H1 (cell line): ENCODE results near the gene MCHR1. TPM values are rescaled to one million over a fixed set of nuclear protein-coding genes. Genes with fewer than 3 reads are reported as not detected.

ENCODE experiments used
- CTCF ChIA-PET: fragments of 300-600 bp; sonication (Branson Sonifier 250); formaldehyde crosslinking; loops from one replicate; lab custom pipeline; 2021; ENCODE audit not compliant: partially characterized antibody; lab: Charles Lee
- POLR2A ChIA-PET: fragments of 300-600 bp; sonication (Branson Sonifier 250); formaldehyde crosslinking; loops from one replicate; lab custom pipeline; 2021; ENCODE audit warnings: inconsistent platforms; ENCODE audit not compliant: partially characterized antibody; lab: Charles Lee
- DNase-seq, 2 experiments: peaks; one replicate each; pipeline versions ENCODE4 v3.0.0 to v3.0.0-alpha.2; 2010 to 2022; ENCODE audit warnings: low spot score in 2 of 2, low read depth in 1 of 2, mixed read lengths in 1 of 2
- FAIRE-seq: peaks from 2 replicates; lab custom pipeline; 2011; peaks lifted over from hg19 to GRCh38; lab: Jason Lieb, UNC
- H2AFZ ChIP-seq: 2 replicates; pipeline ENCODE4 v1.8.1; 2012; ENCODE audit warnings: low read length, inconsistent platforms
- H2AK5ac ChIP-seq: 2 replicates; pipeline ENCODE4 v1.6.1; 2013; ENCODE audit warnings: low read depth, low read length
- H2BK120ac ChIP-seq: replicated peaks from 2 replicates; pipeline ENCODE3; 2013; ENCODE audit warnings: low read depth, low read length, inconsistent platforms
- H2BK12ac ChIP-seq: 2 replicates; pipeline ENCODE4 v1.6.1; 2013; ENCODE audit warnings: low read depth, low read length
- H2BK15ac ChIP-seq: 2 replicates; pipeline ENCODE4 v1.6.1; 2013; ENCODE audit warnings: low read length
- H2BK20ac ChIP-seq: 2 replicates; pipeline ENCODE4 v1.6.1; 2013; ENCODE audit warnings: low read length
- H2BK5ac ChIP-seq: 2 replicates; pipeline ENCODE4 v1.6.1; 2013; ENCODE audit warnings: low read depth, low read length
- H3K14ac ChIP-seq: 2 replicates; pipeline ENCODE4 v1.6.1; 2013; ENCODE audit warnings: inconsistent platforms; ENCODE audit not compliant: insufficient read length
- H3K18ac ChIP-seq: 2 replicates; pipeline ENCODE4 v1.6.1; 2013; ENCODE audit warnings: low read length; ENCODE audit errors: extremely low read depth
- H3K23ac ChIP-seq: 2 replicates; pipeline ENCODE4 v1.6.1; 2013; ENCODE audit warnings: inconsistent platforms; ENCODE audit not compliant: insufficient read length
- H3K23me2 ChIP-seq: 2 replicates; pipeline ENCODE4 v1.6.1; 2013; ENCODE audit warnings: low read depth, low read length
- H3K27ac ChIP-seq: 2 replicates; pipeline ENCODE4 v1.6.1; 2011; ENCODE audit warnings: low read depth, low read length, inconsistent platforms
- H3K27me3 ChIP-seq, 4 experiments: replicated peaks in 1 of 4; 1 replicate in 1 of 4; 2 replicates in 3 of 4; pipeline versions ENCODE4 v1.6.1 to v1.8.1; 2011 to 2013; ENCODE audit warnings: low read length in 3 of 4, mild to moderate bottlenecking in 3 of 4, inconsistent platforms in 2 of 4, mixed read lengths in 2 of 4, moderate library complexity in 1 of 4; ENCODE audit not compliant: control insufficient read depth in 3 of 4, insufficient read depth in 3 of 4; ENCODE audit errors: extremely low read depth in 1 of 4
- H3K36me3 ChIP-seq, 4 experiments: 2 replicates each; pipeline versions ENCODE4 v1.6.1 to v1.8.1; 2011 to 2013; ENCODE audit warnings: mild to moderate bottlenecking in 4 of 4, low read length in 3 of 4, moderate library complexity in 2 of 4, control low read depth in 1 of 4, inconsistent platforms in 1 of 4; ENCODE audit not compliant: insufficient read depth in 4 of 4, control insufficient read depth in 2 of 4
- H3K4ac ChIP-seq: replicated peaks from 2 replicates; pipeline ENCODE3; 2013; ENCODE audit warnings: low read length, low read depth, mixed read lengths, inconsistent platforms; ENCODE audit not compliant: insufficient read length
- H3K4me1 ChIP-seq, 4 experiments: replicated peaks in 1 of 4; 1 replicate in 1 of 4; 2 replicates in 3 of 4; pipeline versions ENCODE4 v1.6.1 to v1.8.1; 2011 to 2013; ENCODE audit warnings: low read length in 3 of 4, inconsistent platforms in 2 of 4, mixed read lengths in 1 of 4; ENCODE audit not compliant: insufficient read depth in 4 of 4, control insufficient read depth in 3 of 4
- H3K4me2 ChIP-seq, 2 experiments: 2 replicates each; pipeline versions ENCODE4 v1.6.1 to v1.8.1; 2011 to 2013; ENCODE audit warnings: low read depth in 2 of 2, low read length in 2 of 2, control low read depth in 1 of 2, inconsistent platforms in 1 of 2, mild to moderate bottlenecking in 1 of 2; ENCODE audit not compliant: insufficient read depth in 1 of 2
- H3K4me3 ChIP-seq, 4 experiments: fragments of 200-600, 300-600 bp in 1 of 4; sonication (generic), shearing (Covaris generic), sonication (Bioruptor Twin) in 1 of 4; 2 replicates each; pipeline versions ENCODE4 v1.5.1 to v1.8.1; 2011 to 2016; ENCODE audit warnings: low read length in 4 of 4, low read depth in 3 of 4, control low read depth in 2 of 4, inconsistent platforms in 2 of 4, mild to moderate bottlenecking in 2 of 4, mixed read lengths in 1 of 4, moderate library complexity in 1 of 4; ENCODE audit not compliant: insufficient read depth in 2 of 4; ENCODE audit errors: extremely low read depth in 1 of 4
- H3K56ac ChIP-seq: replicated peaks from 2 replicates; pipeline ENCODE3; 2013; ENCODE audit warnings: low read depth, mild to moderate bottlenecking, mixed read lengths, low read length, inconsistent platforms; ENCODE audit not compliant: insufficient read length
- H3K79me1 ChIP-seq: 2 replicates; pipeline ENCODE4 v1.6.1; 2013; ENCODE audit warnings: low read depth, low read length, control low read depth
- H3K79me2 ChIP-seq, 2 experiments: 2 replicates each; pipeline versions ENCODE4 v1.6.1 to v1.8.1; 2012 to 2013; ENCODE audit warnings: low read length in 2 of 2, mild to moderate bottlenecking in 2 of 2, inconsistent platforms in 1 of 2; ENCODE audit not compliant: insufficient read depth in 2 of 2, control insufficient read depth in 1 of 2
- H3K9ac ChIP-seq, 4 experiments: replicated peaks in 1 of 4; 1 replicate in 1 of 4; 2 replicates in 3 of 4; pipeline versions ENCODE4 v1.6.1 to v1.8.1; 2011 to 2013; ENCODE audit warnings: low read depth in 3 of 4, low read length in 3 of 4, control low read depth in 2 of 4, mild to moderate bottlenecking in 2 of 4, moderate library complexity in 2 of 4, inconsistent platforms in 1 of 4; ENCODE audit errors: extremely low read depth in 1 of 4
- H3K9me3 ChIP-seq, 2 experiments: 2 replicates each; pipeline versions ENCODE4 v1.6.1 to v1.8.1; 2012 to 2013; ENCODE audit warnings: mild to moderate bottlenecking in 2 of 2, moderate library complexity in 2 of 2, control low read depth in 1 of 2, inconsistent platforms in 1 of 2, low read depth in 1 of 2, low read length in 1 of 2, mixed read lengths in 1 of 2; ENCODE audit not compliant: insufficient read depth in 2 of 2
- H4K20me1 ChIP-seq, 2 experiments: replicated peaks in 1 of 2; 2 replicates each; pipeline versions ENCODE3 to v1.8.1; 2011 to 2013; ENCODE audit warnings: inconsistent platforms in 2 of 2, low read length in 2 of 2, mild to moderate bottlenecking in 1 of 2; ENCODE audit not compliant: insufficient read depth in 2 of 2, control insufficient read depth in 1 of 2
- H4K5ac ChIP-seq: 2 replicates; pipeline ENCODE4 v1.6.1; 2013; ENCODE audit warnings: low read length, low read depth, mixed read lengths, inconsistent platforms; ENCODE audit not compliant: insufficient read length
- H4K8ac ChIP-seq: 2 replicates; pipeline ENCODE4 v1.8.0; 2013; ENCODE audit warnings: mild to moderate bottlenecking, moderate library complexity, low read length, inconsistent platforms; ENCODE audit not compliant: insufficient read depth; ENCODE audit errors: extremely low read depth
- H4K91ac ChIP-seq: replicated peaks from 2 replicates; pipeline ENCODE3; 2013; ENCODE audit warnings: low read length, mixed read lengths, inconsistent platforms; ENCODE audit not compliant: insufficient read length
- CREB1 ChIP-seq: IDR thresholded peaks from 2 replicates; pipeline ENCODE4 v1.6.1; 2012; ENCODE audit warnings: inconsistent platforms
- KDM1A ChIP-seq: fragments of 200-600, 300-600 bp; sonication (generic); IDR thresholded peaks from 2 replicates; pipeline ENCODE4 v1.7.1; 2016; ENCODE audit warnings: mild to moderate bottlenecking, low read length, borderline replicate concordance
- MAFK ChIP-seq: IDR thresholded peaks from 2 replicates; pipeline ENCODE4 v1.6.1; 2012; ENCODE audit warnings: low read depth, mild to moderate bottlenecking, improper control_type of control experiment, low read length
- NANOG ChIP-seq: IDR thresholded peaks from 2 replicates; pipeline ENCODE4 v1.6.1; 2011; ENCODE audit warnings: low read length, low read depth, mild to moderate bottlenecking, inconsistent platforms; ENCODE audit not compliant: insufficient read depth, poor library complexity, severe bottlenecking
- NRF1 ChIP-seq: IDR thresholded peaks from 2 replicates; pipeline ENCODE4 v1.6.1; 2011; ENCODE audit warnings: mild to moderate bottlenecking, low read depth, low read length, improper control_type of control experiment
- POLR2A ChIP-seq, 2 experiments: IDR thresholded peaks; 1 replicate in 1 of 2; 2 replicates in 1 of 2; pipeline ENCODE4 v1.6.1; 2011; ENCODE audit warnings: low read depth in 2 of 2, low read length in 2 of 2, mild to moderate bottlenecking in 2 of 2; ENCODE audit errors: control extremely low read depth in 1 of 2
- POLR2AphosphoS5 ChIP-seq: IDR thresholded peaks from 2 replicates; pipeline ENCODE4 v1.6.1; 2011; ENCODE audit warnings: low read depth, low read length
- RAD21 ChIP-seq, 2 experiments: IDR thresholded peaks in 1 of 2; conservative IDR thresholded peaks in 1 of 2; 2 replicates each; pipeline ENCODE4 v1.6.1; 2011; ENCODE audit warnings: low read depth in 2 of 2, low read length in 2 of 2, improper control_type of control experiment in 1 of 2, inconsistent platforms in 1 of 2, mild to moderate bottlenecking in 1 of 2, moderate library complexity in 1 of 2
- RFX5 ChIP-seq: IDR thresholded peaks from 2 replicates; pipeline ENCODE4 v1.6.1; 2011; ENCODE audit warnings: low read depth, low read length, improper control_type of control experiment, borderline replicate concordance
- SP1 ChIP-seq: IDR thresholded peaks from 2 replicates; pipeline ENCODE4 v1.6.1; 2011; ENCODE audit warnings: low read depth, low read length
- TAF1 ChIP-seq: IDR thresholded peaks from 2 replicates; pipeline ENCODE4 v1.6.1; 2011; ENCODE audit warnings: mild to moderate bottlenecking, low read depth, low read length
- TEAD4 ChIP-seq: IDR thresholded peaks from 2 replicates; pipeline ENCODE4 v1.6.1; 2012; ENCODE audit warnings: low read depth, low read length, inconsistent platforms, mixed read lengths
- WGBS, 2 experiments: shearing (Covaris generic) in 1 of 2; methylation state at CpG; one replicate each; pipeline versions ENCODE4 v1.1.6 to v1.1.7; 2013 to 2015; ENCODE audit warnings: low lambda C conversion rate in 2 of 2, mixed read lengths in 2 of 2, inconsistent platforms in 1 of 2, low coverage in 1 of 2, missing lambda C conversion rate in 1 of 2; ENCODE audit not compliant: insufficient replicate concordance in 2 of 2, insufficient coverage in 1 of 2, insufficient read length in 1 of 2; ENCODE audit errors: extremely low coverage in 1 of 2, missing lambda C conversion rate in 1 of 2; 5-methylcytosine and 5-hydroxymethylcytosine counted together
- polyA plus RNA-seq, 7 experiments: library from polyadenylated mRNA; depleted of rRNA in 3 of 7; stranded (reverse) in 5 of 7; unstranded in 2 of 7; fragments of >200 nt in 5 of 7; fragments of 200-250 nt in 2 of 7; gene quantifications; 1 replicate in 5 of 7; 2 replicates in 1 of 7; 4 replicates in 1 of 7; pipeline versions ENCODE4 v1.2.1 to v1.2.3, GENCODE V29; 2011 to 2013; ENCODE audit warnings: missing spikeins in 2 of 7, mixed read lengths in 2 of 7
- total RNA-seq: library from RNA; stranded (reverse); fragmentation: NEBNext Ultra II Directional; extraction: Animal tissue kit (Norgen Biotek cat#: 25700); gene quantifications from 2 replicates; pipeline ENCODE4 v1.2.1, GENCODE V29; 2021
- TF ChIP-seq, protein P1 (sequence below): IDR thresholded peaks from 2 replicates; pipeline ENCODE4 v1.6.1; 2012; ENCODE audit warnings: inconsistent platforms

MCHR1 gene
- total and polyA plus RNA-seq, 2 of the 8 experiments (the other 6 are each of a cell fraction or from before 2014, with no cell fraction given): 0.91 to 7.6 TPM

DNA sequence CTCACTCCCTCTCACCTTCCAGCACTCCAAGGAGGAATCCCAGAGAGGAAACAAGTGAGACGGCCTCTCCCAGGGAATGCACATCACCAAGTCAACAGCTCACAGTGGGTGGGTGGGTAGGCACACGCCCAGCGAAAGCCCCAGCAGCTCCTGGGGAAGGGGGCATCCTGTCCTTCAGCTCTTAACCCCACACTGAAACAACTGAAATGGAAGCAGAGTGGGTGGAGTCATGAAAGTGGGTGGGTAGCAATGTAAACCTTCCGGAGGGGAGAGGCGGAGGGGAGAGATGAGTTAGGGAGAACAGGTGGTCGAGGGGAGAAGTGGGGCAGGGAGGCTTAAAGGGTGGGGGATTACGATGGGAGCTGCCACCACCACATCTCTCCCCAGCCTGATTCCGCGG is 5.4 kb downstream of the MCHR1 start:
- peak overlapping the region; percentile 98 for H2BK12ac ChIP-seq
- peak overlapping the region; percentile 89; the same call in 1 of the 2 replicates for H2BK15ac ChIP-seq
- H3K79me2 ChIP-seq: no peaks in the 10 kb centered on the region
- H3K18ac ChIP-seq: peak overlapping the region; percentile 48; the same call in 1 of the 2 replicates
- H2BK20ac ChIP-seq: peak overlapping the region; percentile 98
- ChIA-PET POLR2A (interaction anchor here (0.6 to 3.2 kb wide), 11 partner anchors 9 to 134 kb away, joined by 3 to 14 read pairs (median 5); partner anchors contain the start of gene SLC25A17), CTCF (interaction anchor here (0.7 to 3.9 kb wide), 7 partner anchors 10 to 248 kb away, joined by 3 to 19 read pairs (median 4); no protein-coding TSS in a partner anchor)
- peak overlapping the region; percentile 6; the same call in 1 of the 2 replicates for H3K27ac ChIP-seq
- peak overlapping the region; percentile 45 for H4K91ac ChIP-seq
- 0 out of 2 replicates have a peak overlapping the region, but pooled peaks have one; percentile 7 for H2AK5ac ChIP-seq
- no peak for FAIRE-seq
- no peak overlapping the region for H3K14ac ChIP-seq
- no peak overlapping the region for H4K8ac ChIP-seq
- no peaks in the 10 kb centered on the region for H3K79me1 ChIP-seq
- peak; percentile 57 to 76 for DNase-seq
- H3K4me3 ChIP-seq: peak overlapping the region in 3 of 4 experiments; percentile 20 to 44 (median 30); a peak in 6 of 8 replicates
- H4K5ac ChIP-seq: peak overlapping the region; percentile 7
- H3K4me2 ChIP-seq: peak overlapping the region; percentile 57 to 62
- no peak overlapping the region for H3K56ac ChIP-seq
- H4K20me1 ChIP-seq: no peaks in the 10 kb centered on the region
- H3K36me3 ChIP-seq: no peaks in the 10 kb centered on the region
- peak overlapping the region; percentile 33 for H3K4ac ChIP-seq
- peaks cover 7% of the 10 kb centered on the region; the same call in 1 of the 2 replicates for H3K23me2 ChIP-seq
- peak overlapping the region in 1 of 4 experiments; percentile 20; a peak in 2 of 7 replicates for H3K9ac ChIP-seq
- peak overlapping the region; percentile 25; the same call in 1 of the 2 replicates for H2AFZ ChIP-seq
- no peaks in the 10 kb centered on the region for H3K27me3 ChIP-seq
- 2% methylated on average over 7 of the region's 9 CpGs; no CpG with 5 or more reads in 1 of the 2 experiments for WGBS, 2 experiments
- peak overlapping the region; percentile 92; the same call in 1 of the 2 replicates for H2BK5ac ChIP-seq
- peak overlapping the region; percentile 35 for H2BK120ac ChIP-seq
- H3K23ac ChIP-seq: no peak overlapping the region
- peaks cover 8 to 31% (median 15%) of the 10 kb centered on the region in 4 experiments for H3K4me1 ChIP-seq
- H3K9me3 ChIP-seq: no peaks in the 10 kb centered on the region
- TF ChIP-seq MAFK (no peak), TAF1 (peak; percentile 25; the same call in 1 of the 2 replicates), NRF1 (no peak), RAD21 (IDR thresholded peaks at IDR 0.05 in 1 of 2, conservative IDR thresholded peaks at IDR 0.05 in 1 of 2; ENCODE audit: low read depth in 2 of 2, low read length in 2 of 2) (peak in 1 of 2 experiments; percentile 1; a peak in 1 of 4 replicates), POLR2A (IDR thresholded peaks at IDR 0.05; ENCODE audit: control extremely low read depth in 1 of 2, low read depth in 2 of 2, low read length in 2 of 2) (peak in 1 of 2 experiments; percentile 55; a peak in 2 of 3 replicates), CREB1 (0 out of 2 replicates have a peak, but pooled peaks have one; percentile 44), NANOG (no peak), KDM1A (peak; percentile 8; the same call in 1 of the 2 replicates), TEAD4 (peak; percentile 76), SP1 (0 out of 2 replicates have a peak, but pooled peaks have one; percentile 40), RFX5 (no peak), POLR2AphosphoS5 (0 out of 2 replicates have a peak, but pooled peaks have one; percentile 22)
- TF ChIP-seq, protein P1, sequence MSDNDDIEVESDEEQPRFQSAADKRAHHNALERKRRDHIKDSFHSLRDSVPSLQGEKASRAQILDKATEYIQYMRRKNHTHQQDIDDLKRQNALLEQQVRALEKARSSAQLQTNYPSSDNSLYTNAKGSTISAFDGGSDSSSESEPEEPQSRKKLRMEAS: peak; percentile 25; the same call in 1 of the 2 replicates
